Subcutaneous abdominal adipose tissue (tissue), 5 donors: ENCODE data around the gene BACH1.
"Not testable (repeated sequence)": the region's sequence is repeated elsewhere in the genome, so short reads cannot be mapped to it uniquely, and the experiment has no call there.

Source experiments
- H3K27ac ChIP-seq: one replicate; pipeline ENCODE4 v1.7.0; 2013; ENCODE audit warnings: low read depth, mild to moderate bottlenecking, inconsistent platforms, low read length, moderate library complexity
- H3K27me3 ChIP-seq, 5 donors: one replicate each; pipeline ENCODE4 v1.7.0; 2013; ENCODE audit warnings: low read length in 5 of 5, inconsistent platforms in 1 of 5; ENCODE audit not compliant: control insufficient read depth in 5 of 5, insufficient read depth in 4 of 5
- H3K36me3 ChIP-seq, 5 donors: one replicate each; pipeline ENCODE4 v1.7.0; 2013; ENCODE audit warnings: low read length in 5 of 5; ENCODE audit not compliant: control insufficient read depth in 5 of 5, insufficient read depth in 5 of 5
- H3K4me1 ChIP-seq, 5 donors: one replicate each; pipeline ENCODE4 v1.7.0; 2013; ENCODE audit warnings: low read length in 5 of 5, mild to moderate bottlenecking in 3 of 5, moderate library complexity in 1 of 5; ENCODE audit not compliant: control insufficient read depth in 5 of 5, insufficient read depth in 5 of 5
- H3K4me3 ChIP-seq, 5 donors: one replicate each; pipeline ENCODE4 v1.7.0; 2013; ENCODE audit warnings: low read length in 5 of 5, low read depth in 1 of 5
- H3K9ac ChIP-seq, 5 donors: one replicate each; pipeline ENCODE4 v1.7.0; 2013; ENCODE audit warnings: low read length in 5 of 5, mild to moderate bottlenecking in 4 of 5, moderate library complexity in 3 of 5
- H3K9me3 ChIP-seq, 5 donors: one replicate each; pipeline ENCODE4 v1.7.0; 2013; ENCODE audit warnings: low read length in 5 of 5; ENCODE audit not compliant: control insufficient read depth in 5 of 5
- donor health status: healthy.
- donor health status: healthy.
- donor health status: healthy.
- donor health status: healthy.
- donor health status: healthy.

Gene BACH1

GRCh38 chr21:29355043-29355710, 56.5 kb downstream of the BACH1 start:
- not testable (repeated sequence) for H3K27ac ChIP-seq, H3K9ac ChIP-seq, H3K4me1 ChIP-seq, H3K27me3 ChIP-seq, H3K4me3 ChIP-seq, H3K9me3 ChIP-seq
- H3K36me3 ChIP-seq, result peaks cover 0 to 15% (median 0%) of the 10 kb centered on the region in 5 donors

- H3K27me3 ChIP-seq, H3K4me1 ChIP-seq, H3K4me3 ChIP-seq, H3K9ac ChIP-seq, H3K27ac ChIP-seq, H3K9me3 ChIP-seq: not testable (repeated sequence)
- peaks cover 0 to 15% (median 0%) of the 10 kb centered on the region in 5 donors for H3K36me3 ChIP-seq
These were observed 57.6 kb downstream of the BACH1 start for GRCh38 chr21:29356291-29356690.

GRCh38 chr21:29356810-29357209, 58.1 kb downstream of the BACH1 start:
- H3K4me3 ChIP-seq, H3K9ac ChIP-seq, H3K27me3 ChIP-seq, H3K4me1 ChIP-seq, H3K27ac ChIP-seq, H3K9me3 ChIP-seq: not testable (repeated sequence)
- H3K36me3 ChIP-seq, result peaks cover 0 to 15% (median 0%) of the 10 kb centered on the region in 5 donors

- H3K4me3 ChIP-seq, result no peak overlapping the region
- no peaks in the 10 kb centered on the region for H3K4me1 ChIP-seq
- H3K27ac ChIP-seq, result no peak overlapping the region
- H3K27me3 ChIP-seq, result no peaks in the 10 kb centered on the region
- peaks cover 0 to 16% (median 3%) of the 10 kb centered on the region in 5 donors for H3K36me3 ChIP-seq
- no peak overlapping the region for H3K9ac ChIP-seq
- no peaks in the 10 kb centered on the region for H3K9me3 ChIP-seq
These were observed 61.0 kb downstream of the BACH1 start for GRCh38 chr21:29359718-29360117.

GRCh38 chr21:29360799-29361765, 62.4 kb downstream of the BACH1 start:
- Histone ChIP-seq H3K27me3 (no peaks in the 10 kb centered on the region), H3K9ac (no peak overlapping the region), H3K4me3 (no peak overlapping the region), H3K4me1 (no peaks in the 10 kb centered on the region), H3K36me3 (peaks cover 0 to 13% (median 3%) of the 10 kb centered on the region in 5 donors), H3K27ac (no peak overlapping the region), H3K9me3 (no peaks in the 10 kb centered on the region)

GRCh38 chr21:29362758-29363157, 64.0 kb downstream of the BACH1 start:
- Histone ChIP-seq H3K4me1 (no peaks in the 10 kb centered on the region), H3K4me3 (no peak overlapping the region), H3K9ac (no peak overlapping the region), H3K27ac (no peak overlapping the region), H3K27me3 (no peaks in the 10 kb centered on the region), H3K36me3 (peaks cover 0 to 13% (median 3%) of the 10 kb centered on the region in 5 donors), H3K9me3 (no peaks in the 10 kb centered on the region)

GRCh38 chr21:29365661-29366265, 67.0 kb downstream of the BACH1 start:
- no peak overlapping the region for H3K9ac ChIP-seq
- peaks cover 0 to 13% (median 5%) of the 10 kb centered on the region in 5 donors for H3K36me3 ChIP-seq
- no peaks in the 10 kb centered on the region for H3K9me3 ChIP-seq
- no peaks in the 10 kb centered on the region for H3K27me3 ChIP-seq
- no peak overlapping the region for H3K4me3 ChIP-seq
- no peaks in the 10 kb centered on the region for H3K4me1 ChIP-seq
- H3K27ac ChIP-seq, result no peak overlapping the region

- Histone ChIP-seq H3K27ac (no peak overlapping the region), H3K36me3 (peaks cover 0 to 21% (median 5%) of the 10 kb centered on the region in 5 donors), H3K4me1 (no peaks in the 10 kb centered on the region), H3K27me3 (no peaks in the 10 kb centered on the region), H3K4me3 (no peak overlapping the region), H3K9me3 (no peaks in the 10 kb centered on the region), H3K9ac (no peak overlapping the region)
These were observed 67.8 kb downstream of the BACH1 start for GRCh38 chr21:29366532-29366931.

GRCh38 chr21:29367335-29367734, 68.6 kb downstream of the BACH1 start:
- H3K9me3 ChIP-seq, result no peaks in the 10 kb centered on the region
- peaks cover 0 to 22% (median 5%) of the 10 kb centered on the region in 5 donors for H3K36me3 ChIP-seq
- no peaks in the 10 kb centered on the region for H3K27me3 ChIP-seq
- no peak overlapping the region for H3K27ac ChIP-seq
- H3K4me1 ChIP-seq, result no peaks in the 10 kb centered on the region
- no peak overlapping the region for H3K4me3 ChIP-seq
- no peak overlapping the region for H3K9ac ChIP-seq

GRCh38 chr21:29368906-29369305, 70.2 kb downstream of the BACH1 start:
- Histone ChIP-seq H3K4me1 (no peaks in the 10 kb centered on the region), H3K27ac (no peak overlapping the region), H3K27me3 (no peaks in the 10 kb centered on the region), H3K9ac (no peak overlapping the region), H3K4me3 (no peak overlapping the region), H3K9me3 (no peaks in the 10 kb centered on the region), H3K36me3 (peaks cover 0 to 13% (median 3%) of the 10 kb centered on the region in 5 donors)
